NCI-H526 (cell line): ENCODE data around the gene RGS7.

Source experiments
- DNase-seq, 2 experiments: peaks; one replicate each; lab custom pipeline; 2025; lab: John Stamatoyannopoulos, UW

RGS7 gene

GRCh38 chr1:241079459-241079858 lies 277.5 kb downstream of the RGS7 start:
- DNase-seq, result no peak

DNA sequence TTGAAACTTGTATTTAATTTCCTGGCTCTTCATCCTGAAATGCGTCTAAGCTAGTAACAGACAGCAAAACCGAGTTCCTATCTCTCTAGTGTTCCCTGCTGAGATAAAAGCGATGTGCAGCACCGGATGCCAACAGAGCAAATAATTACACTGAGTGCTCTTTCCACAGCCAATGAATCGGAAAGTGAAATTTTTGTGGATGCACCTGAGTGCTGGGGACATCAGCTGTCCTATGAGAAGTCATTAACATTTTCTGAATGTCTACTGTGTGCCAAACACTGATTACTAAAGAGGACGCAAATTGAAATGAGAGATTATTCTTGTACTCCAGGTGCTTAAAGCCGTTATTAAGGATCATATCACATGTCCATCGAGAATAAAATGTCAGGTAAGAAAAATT lies 278.0 kb downstream of the RGS7 start:
- no peak for DNase-seq

GRCh38 chr1:241077386-241078147 lies 279.4 kb downstream of the RGS7 start:
- no peak for DNase-seq

DNA sequence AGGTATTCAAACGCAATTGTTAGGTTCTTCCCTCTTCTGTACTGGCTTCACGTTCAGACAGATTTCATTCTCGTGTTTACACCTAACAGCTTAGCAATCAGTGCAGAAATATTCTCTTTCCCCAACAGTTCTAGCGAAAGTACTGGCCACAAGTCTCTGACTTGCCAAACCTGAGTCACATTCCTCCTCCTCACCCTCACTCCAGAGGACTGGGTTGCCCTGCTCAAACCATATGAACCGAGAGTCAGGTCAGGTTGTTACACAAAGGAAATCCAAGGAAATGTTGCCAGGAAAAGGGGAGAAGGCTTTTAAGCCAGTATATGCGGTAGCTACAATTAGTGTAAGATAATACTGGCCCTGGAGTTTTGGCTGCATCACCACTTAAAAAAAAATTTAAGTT lies 282.5 kb downstream of the RGS7 start:
- DNase-seq, result no peak

- DNase-seq, result no peak
Observed at GRCh38 chr1:241068359-241068758, 288.6 kb downstream of the RGS7 start.

- no peak for DNase-seq
Observed at GRCh38 chr1:241063276-241063675, 293.7 kb downstream of the RGS7 start.

DNA sequence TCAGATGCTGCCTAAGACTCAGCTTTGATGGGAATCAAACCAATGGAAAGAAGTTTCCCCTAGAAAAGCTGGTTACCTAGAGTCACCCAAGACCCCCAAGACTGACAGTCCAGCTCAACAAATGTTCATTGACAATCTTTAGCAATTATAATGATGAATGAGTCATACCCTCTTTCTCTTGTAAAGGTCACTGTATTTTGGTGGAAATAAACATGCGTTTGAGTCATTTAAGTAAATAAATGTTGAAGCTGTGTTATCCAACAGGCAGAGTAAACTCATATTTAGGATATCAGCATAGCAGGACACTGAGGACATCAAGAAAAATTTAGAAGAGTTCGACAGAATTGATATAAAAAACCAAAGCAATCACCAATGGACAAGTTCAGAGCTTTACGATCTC lies 295.9 kb downstream of the RGS7 start:
- DNase-seq, result no peak

DNA sequence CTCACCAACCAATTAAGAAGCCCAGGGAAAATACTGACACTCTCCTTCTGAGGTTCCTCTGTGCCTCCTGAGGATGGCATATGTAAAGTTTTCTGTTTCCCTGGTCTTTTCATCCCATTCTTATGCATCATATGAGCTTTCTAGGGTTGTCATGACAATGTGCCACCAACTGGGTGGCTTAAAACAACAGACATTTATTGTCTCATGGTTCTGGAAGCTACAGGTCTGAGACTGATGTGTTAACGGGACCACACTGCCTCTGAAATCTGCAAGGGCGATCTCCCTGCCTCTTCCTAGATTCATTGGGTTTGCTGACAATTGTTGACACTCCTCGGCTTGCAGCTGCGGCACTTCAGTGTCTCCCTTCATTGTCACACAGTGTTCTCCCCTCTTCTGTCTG lies 308.4 kb downstream of the RGS7 start:
- no peak for DNase-seq

GRCh38 chr1:241045659-241046058 lies 311.3 kb downstream of the RGS7 start:
- no peak for DNase-seq

DNA sequence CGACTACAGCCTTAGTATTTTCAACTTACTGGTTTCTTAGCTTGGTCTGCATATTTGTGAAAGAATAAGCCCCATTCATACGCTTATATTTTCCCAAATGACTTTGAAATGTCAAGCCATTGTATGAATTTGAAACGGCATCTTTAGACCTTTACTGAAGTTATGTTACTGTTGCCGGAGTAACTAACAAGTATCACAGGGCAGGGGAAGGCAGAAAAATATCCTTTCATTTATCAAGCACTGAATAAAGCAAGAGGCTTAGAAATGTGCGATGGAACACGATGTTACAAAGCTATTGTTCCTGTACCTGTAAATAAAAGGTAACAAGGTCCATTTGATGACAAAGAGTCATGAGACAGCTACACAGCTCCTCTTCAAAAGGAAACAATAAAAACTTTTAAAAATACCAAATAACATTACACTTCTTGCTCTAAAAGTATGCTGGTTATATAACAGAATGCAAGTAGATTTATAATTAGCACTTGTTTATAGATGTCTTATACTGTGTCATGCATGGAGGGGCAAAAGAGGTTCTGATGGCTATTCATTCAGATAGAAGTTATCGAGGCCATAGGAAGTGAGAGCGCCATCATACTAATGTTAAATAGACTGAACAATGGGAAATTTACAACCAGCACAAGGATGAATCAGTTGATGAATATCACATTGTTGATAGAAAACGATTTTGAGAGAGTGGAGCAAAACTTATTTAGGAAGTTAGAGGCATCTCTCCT lies 322.6 kb downstream of the RGS7 start:
- DNase-seq, result no peak

- DNase-seq, result no peak
Observed at GRCh38 chr1:241024834-241025233, 332.2 kb downstream of the RGS7 start.

GRCh38 chr1:241022366-241022765 lies 334.6 kb downstream of the RGS7 start:
- DNase-seq, result no peak

GRCh38 chr1:241020851-241021697 lies 335.9 kb downstream of the RGS7 start:
- no peak for DNase-seq

GRCh38 chr1:241012708-241013340 lies 344.2 kb downstream of the RGS7 start:
- DNase-seq, result no peak

DNA sequence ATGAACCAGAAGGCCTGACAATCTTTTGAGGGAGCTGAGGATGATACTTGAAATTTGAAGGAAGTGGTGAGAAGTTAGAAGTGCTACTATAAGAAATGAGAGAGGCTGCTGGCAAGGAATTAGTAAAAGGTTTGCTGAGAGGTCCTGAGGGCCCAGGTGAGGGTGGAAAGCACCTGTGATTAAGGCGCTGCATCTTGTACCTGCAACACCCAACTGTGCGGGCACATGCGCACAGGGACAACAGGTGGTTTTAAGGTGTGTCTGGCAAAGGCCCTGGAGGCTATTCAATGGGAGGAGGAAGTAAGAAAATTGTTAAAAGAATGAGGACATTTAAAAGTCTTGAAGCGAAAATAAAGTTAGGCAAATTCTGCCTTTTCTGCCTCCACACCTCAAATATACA lies 349.3 kb downstream of the RGS7 start:
- no peak for DNase-seq

- no peak for DNase-seq
Observed at GRCh38 chr1:240999826-241000225, 357.2 kb downstream of the RGS7 start.

- no peak for DNase-seq
Observed at GRCh38 chr1:240998441-240999015, 358.5 kb downstream of the RGS7 start.

DNA sequence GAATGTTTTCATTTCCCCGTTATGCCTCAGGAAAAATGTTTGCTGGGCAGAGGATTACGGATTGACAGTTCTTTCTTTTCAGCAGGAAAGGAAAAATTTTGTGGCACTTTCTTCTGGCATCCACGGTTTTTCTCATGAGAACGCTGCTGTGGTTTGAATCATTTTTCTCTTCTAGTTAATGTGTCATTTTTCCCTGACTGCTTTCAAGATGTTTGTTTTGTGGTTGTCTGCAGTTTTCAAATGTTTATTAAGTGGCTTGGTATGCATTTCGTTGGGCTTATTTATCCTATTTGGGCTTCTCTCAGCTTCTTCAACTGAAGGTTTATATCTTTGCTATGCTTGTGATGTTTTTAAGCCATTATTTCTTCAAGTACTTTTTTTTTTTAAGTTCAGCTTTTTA lies 359.0 kb downstream of the RGS7 start:
- no peak for DNase-seq

- DNase-seq, result no peak
Observed at GRCh38 chr1:240993004-240993403, 364.0 kb downstream of the RGS7 start.

DNA sequence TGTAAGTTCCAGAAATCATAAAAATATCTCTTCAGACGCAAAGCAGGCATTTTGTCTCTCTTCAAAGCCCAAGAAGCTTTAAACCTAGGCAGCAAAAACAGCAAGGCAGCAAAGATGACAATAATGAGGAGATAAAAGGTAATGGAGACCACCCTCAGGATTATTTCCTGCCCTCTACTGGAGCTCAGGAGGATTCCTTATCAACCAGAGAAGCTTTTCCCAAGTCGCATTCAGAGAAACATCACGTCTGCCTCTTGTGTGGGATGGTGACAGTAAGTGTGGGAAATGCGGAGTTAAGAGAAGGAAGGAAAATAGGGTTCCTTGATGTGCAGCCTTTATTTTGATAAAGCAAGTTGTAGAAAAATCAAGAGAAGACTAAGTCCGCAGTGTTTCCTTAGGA lies 365.8 kb downstream of the RGS7 start:
- no peak for DNase-seq

GRCh38 chr1:240987928-240988327 lies 369.1 kb downstream of the RGS7 start:
- no peak for DNase-seq

GRCh38 chr1:240985081-240985480 lies 371.9 kb downstream of the RGS7 start:
- DNase-seq, result no peak
